DMS53 (cell line): ENCODE measurements around the gene LRRC56.

ENCODE experiments used
- DNase-seq: peaks from one replicate; lab custom pipeline; 2025; lab: John Stamatoyannopoulos, UW

LRRC56 gene

DNA sequence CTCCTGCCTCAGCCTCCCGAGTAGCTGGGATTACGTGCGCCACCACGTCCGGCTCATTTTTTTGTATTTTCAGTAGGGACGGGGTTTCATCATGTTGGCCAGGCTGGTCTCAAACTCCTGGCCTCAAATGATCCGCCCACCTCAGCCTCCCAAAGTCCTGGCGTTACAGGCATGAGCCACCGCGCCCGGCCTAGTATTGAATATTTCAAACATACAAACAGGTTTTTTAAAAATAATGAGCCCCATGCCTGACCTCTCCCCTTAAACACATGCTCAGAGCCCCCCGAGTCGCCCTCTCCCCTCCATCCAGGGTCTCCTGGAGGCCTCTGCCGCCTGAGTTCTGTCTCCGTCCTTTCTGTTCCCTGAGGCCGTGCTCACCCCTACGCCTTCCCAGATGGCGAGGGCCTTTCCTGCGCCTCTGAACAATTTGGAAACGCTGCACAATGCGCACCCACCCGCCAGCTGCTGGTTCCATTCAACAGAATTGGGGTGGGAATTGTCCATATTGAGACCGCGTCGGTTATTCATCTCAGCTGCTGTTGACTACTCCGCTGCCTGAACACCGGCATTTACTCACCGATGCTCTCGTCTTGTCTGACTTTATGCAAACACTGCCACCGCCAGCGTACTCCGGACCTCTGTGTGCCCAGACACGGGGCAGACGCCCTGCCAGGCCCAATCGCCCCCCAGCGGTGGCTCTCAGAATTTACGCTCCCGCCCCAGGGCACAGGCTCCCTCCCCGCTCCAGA lies 16.7 kb upstream of the LRRC56 start:
- no peak for DNase-seq

DNA sequence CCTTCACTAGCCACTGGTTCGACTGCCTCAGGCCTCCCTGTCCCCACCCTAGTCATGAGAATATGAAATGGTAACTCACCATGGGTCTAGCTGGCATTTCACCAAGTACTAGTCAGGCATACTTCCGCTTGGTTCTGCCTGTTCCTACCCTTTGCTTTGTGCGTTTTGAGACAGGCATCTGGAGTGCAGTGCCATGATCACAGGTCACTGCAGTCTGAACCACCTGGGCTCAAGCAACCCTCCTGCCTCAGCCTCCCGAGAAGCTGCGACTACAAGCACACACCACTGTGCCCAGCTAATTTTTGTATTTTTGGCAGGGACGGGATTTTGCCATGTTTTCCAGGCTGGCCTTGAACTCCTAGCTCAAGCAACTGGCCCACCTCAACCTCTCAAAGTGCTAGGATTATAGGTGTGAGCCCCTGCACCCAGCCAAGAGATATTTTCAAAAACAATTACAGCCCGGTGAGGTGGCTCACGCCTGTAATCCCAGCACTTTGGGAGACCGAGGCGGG lies 16.1 kb upstream of the LRRC56 start:
- no peak for DNase-seq

DNA sequence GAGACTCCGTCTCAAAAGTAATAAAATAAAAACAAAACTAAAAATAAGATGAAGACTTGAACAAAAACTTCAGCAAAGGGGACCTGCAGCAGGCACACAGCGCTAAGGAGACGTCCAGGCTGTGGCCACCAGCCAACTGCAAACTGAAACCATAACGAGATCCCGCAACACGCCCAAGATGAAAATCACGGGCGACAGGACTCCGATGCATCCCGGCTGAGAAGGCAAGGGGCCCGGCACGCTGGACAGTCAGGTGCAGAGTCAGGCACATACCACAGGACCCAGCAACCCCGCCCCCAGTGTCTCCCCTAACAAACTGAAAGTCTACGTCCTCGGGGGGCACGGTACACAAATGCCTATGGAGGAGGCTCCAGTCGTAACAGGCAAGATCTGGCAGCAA lies 11.1 kb upstream of the LRRC56 start:
- DNase-seq = no peak

DNA sequence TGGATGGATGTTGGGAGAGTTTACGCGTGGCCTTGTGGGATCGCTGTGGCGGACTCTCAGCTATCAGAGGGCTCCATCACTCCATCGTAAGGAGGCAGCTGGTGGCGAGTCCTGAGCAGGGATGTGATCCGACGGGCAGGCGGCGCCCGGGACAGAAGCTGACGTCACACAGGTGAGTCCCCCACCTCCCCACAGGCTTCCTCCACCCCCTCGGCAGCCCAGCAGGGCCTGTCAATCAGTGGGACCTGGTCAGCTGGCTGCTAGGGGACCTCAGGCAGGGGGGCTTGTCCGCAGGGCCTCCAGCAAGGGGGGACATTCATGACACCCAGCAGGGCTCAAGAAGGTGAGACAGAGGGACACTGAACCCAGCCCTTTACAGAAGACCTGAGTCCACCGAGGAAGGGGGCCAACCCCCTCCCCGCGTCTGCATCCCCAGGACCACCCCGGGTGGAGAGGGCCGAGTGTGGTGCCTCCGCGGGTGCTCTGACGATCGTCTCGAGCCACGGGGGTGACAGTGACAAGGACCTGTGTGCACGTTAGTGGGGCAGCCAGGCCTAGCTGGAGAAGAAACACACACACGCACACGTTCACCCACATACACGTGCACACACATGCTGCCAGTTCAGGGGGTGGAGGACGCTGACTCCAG lies 9.0 kb upstream of the LRRC56 start:
- no peak for DNase-seq

DNA sequence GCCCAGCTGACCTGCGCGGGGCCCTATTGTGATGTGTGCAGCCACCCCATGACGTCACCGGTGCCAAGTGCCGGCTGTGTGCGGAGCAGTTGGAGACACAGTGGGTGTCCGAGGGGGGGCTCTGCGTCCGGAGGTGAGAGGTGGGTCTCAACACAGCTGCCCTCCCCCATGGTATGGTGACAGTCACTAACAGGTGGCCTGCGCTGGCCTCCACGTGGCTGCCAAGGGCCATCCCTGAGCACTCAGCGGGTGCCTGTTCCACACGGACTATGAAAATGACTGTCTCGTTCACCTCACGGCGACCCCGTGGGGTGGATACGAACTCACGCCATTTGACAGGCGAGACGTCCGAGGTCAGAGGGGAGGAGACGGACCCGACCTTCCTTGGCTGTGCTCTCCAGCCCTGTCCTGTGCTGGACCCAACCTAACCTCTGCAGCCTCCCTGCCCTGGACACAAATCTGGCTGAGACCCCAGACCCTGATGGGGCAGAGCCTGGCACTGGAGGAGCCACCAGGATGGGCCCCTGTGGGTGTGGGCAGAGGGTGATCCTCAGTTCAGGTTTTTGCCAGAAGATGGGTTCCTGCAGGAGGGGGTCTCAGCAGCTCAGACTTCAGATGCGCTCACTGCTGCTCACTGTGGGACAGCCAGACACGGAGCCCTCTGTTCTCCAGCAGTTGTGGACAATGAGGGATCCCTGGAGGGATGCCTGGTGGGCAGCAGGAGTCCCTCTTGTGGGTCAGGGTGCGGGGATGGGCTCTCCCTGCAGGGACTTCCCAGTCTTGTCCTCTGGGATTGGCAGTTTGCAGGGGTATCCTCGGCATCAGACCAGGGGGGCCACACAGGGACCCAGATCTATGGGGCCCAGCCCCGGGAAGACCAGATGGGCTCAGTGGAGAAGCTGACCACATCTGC lies 8.3 kb upstream of the LRRC56 start:
- no peak for DNase-seq

DNA sequence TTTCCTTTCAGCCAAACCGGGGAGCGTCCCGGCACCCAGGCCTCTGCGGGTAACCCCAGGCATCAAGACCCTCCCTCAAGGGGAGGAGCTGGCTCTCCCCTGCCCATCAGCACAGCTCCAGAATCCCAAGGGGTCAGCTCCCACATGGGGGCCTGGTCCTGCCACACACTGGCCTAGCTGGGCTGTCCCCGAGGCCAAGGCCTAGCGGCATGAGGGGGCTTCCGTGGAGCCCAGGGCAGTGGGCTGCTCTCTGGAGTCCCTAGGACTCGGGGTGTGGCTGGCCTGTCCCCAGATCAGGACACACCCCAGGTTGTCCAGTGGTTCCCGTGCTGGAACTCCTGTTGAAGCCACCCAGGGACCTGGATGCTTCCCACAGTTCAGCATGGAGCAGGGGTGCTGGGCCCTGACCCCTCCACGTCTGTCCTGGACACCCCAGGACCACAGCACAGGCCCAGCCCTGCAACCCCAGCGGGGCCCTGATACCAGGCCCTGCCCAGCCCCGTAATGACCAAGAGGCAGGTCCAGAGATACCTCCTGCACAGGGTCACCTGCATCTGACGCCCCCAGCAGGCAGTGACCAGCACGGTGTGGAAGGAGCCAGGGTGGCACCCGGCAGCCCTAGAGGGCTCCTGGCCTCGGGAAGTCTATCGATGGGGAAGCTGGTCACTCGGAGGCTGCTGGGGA lies 7.5 kb upstream of the LRRC56 start:
- DNase-seq = no peak

DNA sequence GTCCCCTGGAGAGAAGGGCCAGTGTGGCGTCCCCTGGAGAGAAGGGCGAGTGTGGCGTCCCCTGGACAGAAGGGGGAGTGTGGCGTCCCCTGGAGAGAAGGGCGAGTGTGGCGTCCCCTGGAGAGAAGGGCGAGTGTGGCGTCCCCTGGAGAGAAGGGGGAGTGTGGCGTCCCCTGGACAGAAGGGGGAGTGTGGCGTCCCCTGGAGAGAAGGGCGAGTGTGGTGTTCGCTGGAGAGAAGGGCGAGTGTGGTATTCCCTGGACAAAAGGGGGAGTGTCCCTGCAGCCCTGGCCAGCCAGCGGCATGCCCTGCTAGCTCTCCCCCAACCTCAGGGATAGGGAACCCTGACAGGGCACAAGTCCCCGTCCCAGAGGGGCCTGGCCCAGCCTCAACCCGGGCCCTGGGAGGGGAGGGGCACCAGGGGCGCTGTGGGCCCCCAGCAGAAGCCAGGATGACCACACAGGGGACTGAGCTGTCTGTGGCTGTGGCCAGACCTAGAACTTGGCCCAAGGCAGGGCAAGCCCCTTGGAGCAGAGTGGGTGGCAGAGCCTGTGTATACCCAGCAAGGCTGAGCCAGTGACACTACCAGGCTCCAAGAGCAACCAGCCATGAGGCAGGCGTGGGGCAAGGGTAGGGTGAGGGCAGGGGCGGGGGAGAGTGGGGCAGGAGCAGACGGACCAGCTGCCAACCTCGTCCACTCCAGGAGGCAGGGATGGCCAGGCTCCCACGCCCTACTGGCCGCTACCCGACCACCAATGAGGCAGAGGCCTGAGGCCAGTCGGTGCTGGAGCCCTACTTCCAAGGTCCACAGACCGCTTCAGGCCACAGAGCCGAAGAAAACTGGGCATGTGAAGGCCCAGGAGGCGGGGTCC lies 6.1 kb upstream of the LRRC56 start:
- no peak for DNase-seq

DNA sequence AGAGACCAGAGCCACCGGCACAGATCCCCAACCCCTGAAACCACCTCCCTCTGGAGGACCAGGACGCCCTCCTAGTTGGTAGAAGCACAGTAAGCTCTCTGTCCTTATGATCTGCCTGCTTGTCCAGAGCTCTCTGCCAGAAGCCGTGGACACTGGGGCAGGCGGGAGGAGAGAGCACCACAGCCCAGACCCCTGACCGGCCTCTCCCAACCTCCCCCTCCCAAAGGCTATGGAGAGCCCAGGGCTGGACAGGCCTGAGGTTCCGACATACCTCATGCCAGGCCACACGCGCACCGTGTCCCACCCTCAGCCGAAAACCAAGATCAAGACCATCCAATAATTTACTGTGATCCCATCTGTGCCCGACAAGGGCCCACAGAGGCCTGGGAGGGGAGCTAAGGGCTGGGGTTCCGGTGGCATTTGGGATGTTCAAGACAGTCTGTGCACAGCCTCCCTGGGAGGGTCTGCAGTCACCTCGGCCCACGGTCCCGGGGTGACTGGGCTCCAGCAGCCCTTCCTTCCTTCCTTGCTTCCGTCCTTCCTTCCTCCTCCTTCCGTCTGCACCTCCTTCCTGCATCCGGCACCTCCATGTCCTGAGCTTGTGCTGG lies 5.3 kb upstream of the LRRC56 start:
- DNase-seq = no peak

DNA sequence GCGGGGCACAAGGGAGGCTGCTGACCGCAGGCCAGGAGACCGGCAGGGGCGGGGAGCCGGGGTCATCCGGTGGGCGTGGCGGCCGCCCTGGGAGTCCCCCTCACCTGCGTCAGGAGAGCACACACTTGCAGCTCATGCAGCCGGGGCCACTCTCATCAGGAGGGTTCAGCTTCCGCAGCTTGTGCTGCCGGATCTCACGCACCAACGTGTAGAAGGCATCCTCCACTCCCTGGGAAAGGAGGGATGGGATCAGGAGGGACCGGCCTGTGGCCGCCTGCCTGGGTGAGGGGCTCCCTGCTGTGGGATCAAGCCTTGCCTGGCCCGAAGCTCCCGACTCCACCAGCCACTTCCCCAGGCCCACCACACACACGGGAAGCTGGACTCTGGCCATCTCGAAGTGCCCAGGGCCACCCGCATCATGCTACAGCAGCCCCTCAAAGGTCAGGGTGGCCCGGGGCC lies 4.8 kb upstream of the LRRC56 start:
- DNase-seq = no peak

DNA sequence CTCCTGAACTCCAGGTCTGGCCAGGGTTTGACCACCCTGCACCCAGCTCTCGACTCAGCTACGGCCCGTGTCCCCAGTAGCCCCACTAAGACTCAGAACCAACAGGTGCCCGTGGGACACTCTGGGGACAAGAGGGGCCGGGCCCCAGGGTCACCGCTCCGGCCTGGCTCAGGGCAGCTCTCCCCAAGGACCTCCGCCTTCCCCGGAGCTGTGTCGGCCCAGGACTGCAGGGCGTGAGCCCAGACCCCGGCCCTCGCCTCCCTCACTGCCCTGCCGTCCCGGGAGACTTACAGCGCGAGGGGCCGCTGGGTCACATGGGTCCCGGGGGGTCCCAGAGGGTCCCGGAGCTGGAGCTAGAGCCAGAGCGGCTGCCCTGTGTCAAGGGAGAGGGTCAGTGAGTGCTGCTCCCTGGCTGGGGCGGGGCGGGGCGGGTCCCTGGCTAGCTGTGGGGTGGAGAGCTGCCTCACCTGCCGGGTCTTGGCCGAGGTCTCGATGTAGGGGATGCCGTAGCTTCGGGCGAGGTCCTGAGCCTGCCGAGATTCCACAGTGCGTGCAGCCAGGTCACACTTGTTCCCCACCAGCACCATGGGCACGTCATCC lies 4.2 kb upstream of the LRRC56 start:
- DNase-seq = no peak

DNA sequence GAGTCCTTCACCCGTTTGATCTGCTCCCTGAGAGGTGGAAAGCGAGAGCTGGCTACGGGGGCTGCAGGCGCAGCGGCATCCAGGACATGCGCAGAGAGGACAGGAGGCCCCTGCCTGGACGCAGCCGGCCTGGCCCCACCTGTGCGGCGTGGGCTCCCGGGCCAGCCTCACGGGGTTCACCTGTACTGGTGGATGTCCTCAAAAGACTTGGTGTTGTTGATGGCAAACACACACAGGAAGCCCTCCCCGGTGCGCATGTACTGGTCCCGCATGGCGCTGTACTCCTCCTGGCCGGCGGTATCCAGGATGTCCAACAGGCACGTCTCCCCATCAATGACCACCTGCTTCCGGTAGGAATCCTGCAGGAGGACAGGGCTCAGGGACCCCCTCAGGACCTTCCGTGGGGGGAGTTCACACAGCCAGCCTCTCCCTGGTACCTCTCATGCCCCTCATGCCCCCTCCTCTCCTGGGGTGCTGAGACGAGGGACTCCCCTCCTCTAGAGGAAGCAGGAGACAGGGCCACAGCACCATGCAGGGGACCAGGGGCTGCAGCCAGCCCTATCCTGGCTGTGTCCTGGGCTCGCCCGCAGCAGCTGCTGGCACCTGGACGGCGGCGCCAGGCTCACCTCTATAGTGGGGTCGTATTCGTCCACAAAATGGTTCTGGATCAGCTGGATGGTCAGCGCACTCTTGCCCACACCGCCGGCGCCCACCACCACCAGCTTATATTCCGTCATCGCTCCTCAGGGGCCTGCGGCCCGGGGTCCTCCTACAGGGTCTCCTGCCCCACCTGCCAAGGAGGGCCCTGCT lies 3.5 kb upstream of the LRRC56 start:
- DNase-seq = no peak

DNA sequence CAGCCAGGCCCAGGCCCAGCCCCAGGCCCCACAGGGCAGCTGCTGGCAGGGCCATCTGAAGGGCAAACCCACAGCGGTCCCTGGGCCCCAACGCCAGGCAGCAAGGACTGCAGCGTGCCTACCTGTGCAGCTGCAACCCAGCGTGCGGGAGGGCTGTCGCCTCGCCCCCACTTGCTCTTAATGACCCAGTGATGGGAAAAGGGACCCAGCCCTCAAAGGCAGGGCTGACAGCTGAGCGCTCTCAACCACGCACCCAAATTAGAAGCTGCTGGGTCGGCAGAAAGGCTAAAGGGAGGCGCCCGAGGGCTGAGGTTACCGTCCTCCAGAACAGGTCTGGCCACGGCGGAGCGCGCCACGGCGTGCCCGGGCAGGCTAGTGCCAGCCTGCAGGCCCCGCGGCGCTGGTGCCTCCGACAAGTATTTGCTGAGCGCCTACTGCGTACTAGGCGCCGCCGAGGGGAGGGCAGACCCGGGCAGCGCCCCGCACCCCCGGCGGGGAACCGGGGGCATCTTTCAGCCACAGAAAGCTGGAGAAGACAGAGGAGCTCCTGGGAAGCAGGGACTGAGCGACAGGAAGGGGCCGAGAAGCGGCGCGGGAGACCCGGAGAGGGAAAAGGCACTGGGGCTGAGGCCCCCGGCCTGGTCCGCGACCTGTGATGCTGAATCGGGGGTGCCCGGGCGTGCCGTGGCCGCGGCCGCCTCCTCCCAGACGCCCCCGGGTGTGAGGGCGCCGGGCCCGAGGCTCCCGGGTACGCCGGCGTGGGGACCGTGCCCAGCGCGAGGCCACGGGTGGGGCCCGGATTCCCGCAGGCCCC lies 2.7 kb upstream of the LRRC56 start:
- DNase-seq = peak; percentile 83

DNA sequence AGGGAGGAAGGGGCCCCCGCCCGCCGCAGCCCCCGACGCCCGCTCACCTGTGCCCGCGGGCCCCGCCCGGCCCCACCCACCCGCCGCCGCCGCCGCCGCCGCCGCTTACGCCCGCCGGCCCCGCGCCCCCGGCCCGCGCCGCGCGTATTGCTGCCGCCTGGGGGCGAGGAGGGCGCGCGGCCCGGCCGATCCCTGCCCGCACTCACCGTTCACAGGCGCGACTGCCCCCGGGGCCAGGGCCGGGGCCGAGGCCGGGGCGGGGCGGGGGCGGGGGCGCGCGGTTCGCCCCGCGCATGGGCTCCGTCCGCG lies 2.2 kb upstream of the LRRC56 start:
- no peak for DNase-seq

DNA sequence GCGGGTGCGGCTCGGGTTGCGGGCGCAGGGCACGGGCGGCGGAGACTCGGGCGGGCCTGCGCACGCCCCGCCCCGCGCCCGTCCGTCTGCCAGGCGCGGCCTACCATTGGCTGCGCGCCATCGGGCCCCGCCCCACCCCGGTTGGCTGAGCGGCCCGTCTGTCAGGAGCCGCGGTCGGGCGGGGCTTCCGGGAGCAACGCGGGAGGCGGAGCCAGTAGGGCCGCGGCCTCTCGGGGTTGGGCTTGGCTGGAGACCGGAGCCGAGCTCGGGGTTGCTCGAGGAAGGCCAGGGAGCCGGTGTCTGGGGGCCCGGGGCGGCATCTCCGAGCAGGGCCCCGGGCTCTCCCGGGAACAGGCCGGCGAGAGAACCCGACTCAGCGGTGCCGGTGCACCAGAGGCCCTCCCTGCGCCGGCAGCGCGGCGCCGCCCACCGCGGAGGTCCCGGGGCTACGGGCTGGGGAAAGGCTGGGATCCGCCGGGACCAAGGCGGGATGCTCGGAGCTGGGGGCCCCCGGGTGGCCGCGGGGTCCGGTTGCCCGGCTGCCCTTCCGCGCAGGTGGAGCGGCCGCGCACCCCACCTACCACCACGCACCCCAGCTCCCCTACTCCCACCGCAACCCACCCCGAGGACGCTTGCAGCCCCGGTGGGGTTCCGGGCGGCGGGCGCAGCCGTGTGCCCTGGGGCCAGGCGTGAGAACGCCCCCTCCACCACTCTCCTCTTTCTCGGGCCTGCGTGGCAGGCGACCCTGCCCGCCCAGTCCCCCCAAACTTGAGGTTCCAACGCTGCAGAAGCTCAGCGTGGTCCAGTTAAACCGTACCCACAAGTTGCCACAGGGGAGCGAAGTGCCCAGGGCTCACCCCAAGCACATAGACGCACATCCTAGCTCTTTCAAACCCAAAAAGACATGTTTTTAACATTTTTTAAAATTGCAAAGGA lies 1.5 kb upstream of the LRRC56 start, which contains the start of gene HRAS:
HRAS (minus strand) TSS at position 58 of the 936 bp plus-strand sequence.
- peak; percentile 99 for DNase-seq

DNA sequence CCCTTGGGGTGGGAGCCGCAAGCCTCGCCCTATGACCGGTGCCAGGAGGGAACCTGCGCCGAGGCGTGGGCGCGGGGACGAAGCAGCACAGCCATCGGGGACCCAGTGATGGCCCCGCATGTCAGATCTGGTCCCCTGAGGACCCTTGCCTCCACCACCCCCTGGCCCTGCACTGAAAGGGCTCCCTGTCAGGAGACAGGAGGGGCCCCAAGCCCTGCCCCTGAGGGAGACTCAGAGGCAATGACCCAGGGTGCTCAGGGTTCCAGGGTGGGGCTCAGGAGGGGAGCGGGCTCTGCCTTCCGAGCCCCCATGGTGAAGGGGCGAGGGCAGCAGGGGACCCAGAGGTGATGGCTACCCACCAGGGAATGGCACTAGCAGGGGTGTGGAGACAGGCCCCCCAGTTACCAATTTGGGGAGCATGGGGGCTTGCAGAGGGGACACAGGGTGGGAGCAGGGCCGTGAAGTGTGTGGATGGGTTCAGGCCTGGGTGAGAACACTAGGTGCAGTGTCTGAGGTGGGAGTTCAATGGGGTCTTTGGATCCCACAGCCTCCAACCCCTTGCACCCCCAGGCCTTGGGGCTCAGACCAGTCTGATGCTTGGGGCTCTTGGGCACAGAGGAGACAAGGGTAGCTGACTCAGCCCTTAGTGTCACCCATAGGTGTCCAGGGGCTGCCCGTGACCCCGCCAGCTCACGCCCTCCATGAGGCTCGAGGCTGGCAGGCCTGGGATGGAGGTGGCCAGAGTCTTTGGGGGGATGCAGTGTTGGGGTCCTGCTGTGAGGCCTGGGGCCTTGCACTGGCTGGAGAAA lies 499 bp downstream of the LRRC56 start:
- DNase-seq = peak; percentile 48

DNA sequence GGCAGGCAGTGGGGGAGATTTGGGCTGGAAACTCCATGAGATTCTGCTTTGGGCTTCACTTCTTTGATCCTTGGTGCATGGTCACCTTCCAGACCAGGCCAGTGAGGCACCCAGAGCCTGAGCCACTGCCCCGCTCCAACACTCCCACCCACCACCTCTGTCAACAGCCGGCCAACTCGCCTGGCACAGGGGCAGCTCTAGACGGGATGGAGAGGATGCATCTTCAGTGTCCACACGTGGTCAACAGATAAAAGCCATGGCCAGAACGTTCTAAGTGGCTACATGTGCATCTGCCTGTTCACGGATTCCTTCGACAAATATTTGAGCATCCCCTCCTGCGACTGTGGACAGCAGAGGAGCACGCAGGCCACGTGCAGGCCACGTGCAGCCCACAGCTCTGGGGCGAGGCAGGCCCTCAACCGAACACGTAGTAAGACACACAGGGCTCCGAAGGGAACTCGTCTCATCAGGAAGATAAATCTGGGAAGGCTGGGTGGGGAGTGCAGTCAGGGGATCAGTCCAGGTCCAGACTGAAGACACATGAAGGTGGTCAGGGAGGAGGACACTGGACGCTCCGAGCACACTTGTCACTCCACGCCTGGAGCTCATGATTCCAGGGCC lies 1.2 kb downstream of the LRRC56 start:
- DNase-seq = peak; percentile 45
